Ascending aorta (tissue), 2 donors: ENCODE data around the gene CREG1. TPM values are rescaled to one million over a fixed set of nuclear protein-coding genes. Genes with fewer than 3 reads are reported as not detected.

ENCODE experiments used
- DNase-seq, 2 donors: peaks; one replicate each; pipeline ENCODE4 v3.0.0-alpha.2; 2019; ENCODE audit warnings: low spot score in 2 of 2
- H3K27ac ChIP-seq, 2 donors: fragments of 200-600 bp; sonication (generic); one replicate each; pipeline ENCODE4 v1.5.1; 2016 to 2017; ENCODE audit warnings: mild to moderate bottlenecking in 1 of 2
- H3K27me3 ChIP-seq: fragments of 200-600 bp; sonication (generic); one replicate; pipeline ENCODE4 v1.5.1; 2017
- H3K36me3 ChIP-seq, 2 donors: fragments of 200-600 bp; sonication (generic); one replicate each; pipeline ENCODE4 v1.5.1; 2016
- H3K4me1 ChIP-seq, 2 donors: fragments of 200-600 bp; sonication (generic); one replicate each; pipeline ENCODE4 v1.5.1; 2016 to 2017; ENCODE audit warnings: mild to moderate bottlenecking in 1 of 2
- H3K4me3 ChIP-seq, 2 donors: fragments of 200-600 bp; sonication (generic); one replicate each; pipeline ENCODE4 v1.5.1; 2016 to 2017; ENCODE audit warnings: mild to moderate bottlenecking in 1 of 2
- H3K9me3 ChIP-seq, 2 donors: fragments of 200-600 bp; sonication (generic); one replicate each; pipeline ENCODE4 v1.5.1; 2016
- intact Hi-C: fragments of 100-400 bp; cut with DNase I; formaldehyde crosslinking; loops from one replicate; pipeline ENCODE4 v1.15.1; 2023
- total RNA-seq: library from RNA; depleted of rRNA; stranded (reverse); fragments of >200 nt; gene quantifications from one replicate; pipeline ENCODE4 v1.1.0, GENCODE V29; 2016
- TF ChIP-seq, protein P1 (sequence below), 3 experiments: fragments of 200-600 bp in 2 of 3; fragments of 450-650 bp in 1 of 3; sonication (generic) in 2 of 3; IDR thresholded peaks; one replicate each; pipeline ENCODE4 v1.5.1; 2016 to 2019; ENCODE audit warnings: antibody characterized with exemption in 3 of 3, mild to moderate bottlenecking in 1 of 3, moderate library complexity in 1 of 3

Gene CREG1
- total RNA-seq, 1 donor from 2014 or later = 170 TPM

- Histone ChIP-seq H3K4me3 (no peak overlapping the region), H3K27ac (no peak overlapping the region), H3K36me3 (no peaks in the 10 kb centered on the region), H3K9me3 (no peaks in the 10 kb centered on the region), H3K27me3 (no peaks in the 10 kb centered on the region), H3K4me1 (no peaks in the 10 kb centered on the region)
- intact Hi-C loops = no loop called here
- peak in 1 of 2 donors; percentile 35 for DNase-seq
- TF ChIP-seq, protein P1, sequence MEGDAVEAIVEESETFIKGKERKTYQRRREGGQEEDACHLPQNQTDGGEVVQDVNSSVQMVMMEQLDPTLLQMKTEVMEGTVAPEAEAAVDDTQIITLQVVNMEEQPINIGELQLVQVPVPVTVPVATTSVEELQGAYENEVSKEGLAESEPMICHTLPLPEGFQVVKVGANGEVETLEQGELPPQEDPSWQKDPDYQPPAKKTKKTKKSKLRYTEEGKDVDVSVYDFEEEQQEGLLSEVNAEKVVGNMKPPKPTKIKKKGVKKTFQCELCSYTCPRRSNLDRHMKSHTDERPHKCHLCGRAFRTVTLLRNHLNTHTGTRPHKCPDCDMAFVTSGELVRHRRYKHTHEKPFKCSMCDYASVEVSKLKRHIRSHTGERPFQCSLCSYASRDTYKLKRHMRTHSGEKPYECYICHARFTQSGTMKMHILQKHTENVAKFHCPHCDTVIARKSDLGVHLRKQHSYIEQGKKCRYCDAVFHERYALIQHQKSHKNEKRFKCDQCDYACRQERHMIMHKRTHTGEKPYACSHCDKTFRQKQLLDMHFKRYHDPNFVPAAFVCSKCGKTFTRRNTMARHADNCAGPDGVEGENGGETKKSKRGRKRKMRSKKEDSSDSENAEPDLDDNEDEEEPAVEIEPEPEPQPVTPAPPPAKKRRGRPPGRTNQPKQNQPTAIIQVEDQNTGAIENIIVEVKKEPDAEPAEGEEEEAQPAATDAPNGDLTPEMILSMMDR (IDR thresholded peaks at IDR 0.05) = no peak
These were observed 42.1 kb downstream of the CREG1 start for GRCh38 chr1:167511374-167511986.

DNA sequence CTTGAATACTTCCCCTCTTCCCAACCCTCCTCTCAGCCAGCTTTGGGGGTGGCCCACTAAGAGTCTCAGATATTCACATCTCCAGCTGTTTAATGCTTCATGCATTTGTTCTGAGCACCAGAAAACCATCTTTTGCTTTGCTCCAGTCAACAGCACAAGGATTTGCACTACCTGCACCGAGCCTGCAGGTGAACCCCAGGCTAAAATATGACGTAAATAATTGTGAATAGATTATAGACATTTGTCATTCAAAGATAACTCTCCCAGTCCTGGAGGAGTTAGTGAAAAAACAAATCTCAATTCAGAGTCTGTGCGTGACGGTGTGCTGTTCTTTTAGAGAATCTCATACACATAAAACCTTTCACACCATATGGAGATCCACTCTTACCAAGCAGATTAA lies 42.7 kb downstream of the CREG1 start:
- Histone ChIP-seq H3K27ac (no peak overlapping the region), H3K4me3 (no peak overlapping the region), H3K27me3 (no peaks in the 10 kb centered on the region), H3K36me3 (no peaks in the 10 kb centered on the region), H3K4me1 (no peaks in the 10 kb centered on the region), H3K9me3 (no peaks in the 10 kb centered on the region)
- intact Hi-C loops = no loop called here
- TF ChIP-seq, protein P1 (IDR thresholded peaks at IDR 0.05) = no peak
- peak in 1 of 2 donors; percentile 12 for DNase-seq

DNA sequence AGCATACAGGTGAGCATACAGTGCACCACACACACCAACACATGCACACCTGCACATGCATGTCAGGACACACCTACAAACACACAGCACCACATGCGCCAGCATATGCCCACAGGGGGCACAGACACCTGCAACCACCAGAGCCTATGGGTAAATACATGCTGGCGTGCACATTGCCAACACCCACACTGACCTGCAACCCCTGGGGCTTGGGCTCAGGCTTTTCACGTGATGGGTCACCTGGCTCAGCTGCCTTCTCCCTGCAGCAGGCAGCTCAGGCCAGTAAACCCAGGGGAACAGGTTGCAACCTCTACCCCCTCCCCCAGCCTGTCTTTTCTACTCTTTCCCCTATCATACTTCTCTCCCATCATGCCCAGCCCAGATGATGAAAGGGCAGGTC lies 43.3 kb downstream of the CREG1 start:
- DNase-seq = peak in 1 of 2 donors; percentile 56
- Histone ChIP-seq H3K4me3 (no peak overlapping the region), H3K27me3 (no peaks in the 10 kb centered on the region), H3K4me1 (no peaks in the 10 kb centered on the region), H3K36me3 (no peaks in the 10 kb centered on the region), H3K27ac (no peak overlapping the region), H3K9me3 (no peaks in the 10 kb centered on the region)
- TF ChIP-seq, protein P1 (IDR thresholded peaks at IDR 0.05) = no peak
- intact Hi-C loops = no loop called here

GRCh38 chr1:167509587-167509986 lies 44.0 kb downstream of the CREG1 start:
- TF ChIP-seq, protein P1 (IDR thresholded peaks at IDR 0.05) = no peak
- H3K36me3 ChIP-seq = no peaks in the 10 kb centered on the region

GRCh38 chr1:167507719-167508118 lies 45.8 kb downstream of the CREG1 start:
- intact Hi-C loops = no loop called here
- H3K9me3 ChIP-seq = no peaks in the 10 kb centered on the region
- no peak overlapping the region for H3K4me3 ChIP-seq
- no peak for DNase-seq
- H3K36me3 ChIP-seq = no peaks in the 10 kb centered on the region
- no peaks in the 10 kb centered on the region for H3K4me1 ChIP-seq
- no peaks in the 10 kb centered on the region for H3K27me3 ChIP-seq
- TF ChIP-seq, protein P1 (IDR thresholded peaks at IDR 0.05) = no peak
- H3K27ac ChIP-seq = no peak overlapping the region

More at GRCh38 chr1:167509587-167509986, 44.0 kb downstream of the CREG1 start:
- Histone ChIP-seq H3K27ac (no peak overlapping the region), H3K4me1 (no peaks in the 10 kb centered on the region), H3K4me3 (no peak overlapping the region), H3K9me3 (no peaks in the 10 kb centered on the region), H3K27me3 (no peaks in the 10 kb centered on the region)
- intact Hi-C loops = no loop called here
- DNase-seq = no peak

GRCh38 chr1:167504467-167504827 lies 49.1 kb downstream of the CREG1 start:
- H3K4me1 ChIP-seq = no peaks in the 10 kb centered on the region
- intact Hi-C loops = no loop called here
- no peak for DNase-seq
- TF ChIP-seq, protein P1 (IDR thresholded peaks at IDR 0.05) = no peak
- no peak overlapping the region for H3K4me3 ChIP-seq
- H3K9me3 ChIP-seq = no peaks in the 10 kb centered on the region
- no peaks in the 10 kb centered on the region for H3K36me3 ChIP-seq
- H3K27ac ChIP-seq = no peak overlapping the region
- no peaks in the 10 kb centered on the region for H3K27me3 ChIP-seq
